Liver (tissue), 9 donors: ENCODE measurements around the gene PPIC. TPM values are rescaled to one million over a fixed set of nuclear protein-coding genes. Genes with fewer than 3 reads are reported as not detected.

Experiments
- DNase-seq: peaks from one replicate; pipeline ENCODE4 v3.0.0-alpha.2; 2017; ENCODE audit warnings: low spot score
- H3K27ac ChIP-seq, 2 donors: one replicate each; pipeline ENCODE4 v1.7.0; 2013; ENCODE audit warnings: inconsistent platforms in 2 of 2, low read length in 2 of 2, control low read depth in 1 of 2, low read depth in 1 of 2, mild to moderate bottlenecking in 1 of 2
- H3K27me3 ChIP-seq, 4 donors: one replicate each; pipeline versions ENCODE4 v1.6.1 to v1.7.0; 2013; ENCODE audit warnings: low read length in 3 of 4, inconsistent platforms in 1 of 4, mild to moderate bottlenecking in 1 of 4, moderate library complexity in 1 of 4; ENCODE audit not compliant: control insufficient read depth in 4 of 4, insufficient read depth in 4 of 4
- H3K36me3 ChIP-seq, 4 donors: one replicate each; pipeline versions ENCODE4 v1.6.1 to v1.7.0; 2013; ENCODE audit warnings: low read length in 3 of 4, mild to moderate bottlenecking in 3 of 4, low read depth in 1 of 4, moderate library complexity in 1 of 4; ENCODE audit not compliant: control insufficient read depth in 4 of 4, insufficient read depth in 3 of 4
- H3K4me1 ChIP-seq, 4 donors: one replicate each; pipeline versions ENCODE4 v1.6.1 to v1.7.0; 2013; ENCODE audit warnings: low read length in 3 of 4, mild to moderate bottlenecking in 3 of 4, moderate library complexity in 1 of 4; ENCODE audit not compliant: control insufficient read depth in 4 of 4, insufficient read depth in 4 of 4
- H3K4me3 ChIP-seq, 3 donors: one replicate each; pipeline versions ENCODE4 v1.6.1 to v1.7.0; 2013; ENCODE audit warnings: low read length in 3 of 3, control low read depth in 1 of 3, low read depth in 1 of 3, mild to moderate bottlenecking in 1 of 3
- H3K9ac ChIP-seq, 2 donors: one replicate each; pipeline ENCODE4 v1.7.0; 2013; ENCODE audit warnings: low read length in 2 of 2, mild to moderate bottlenecking in 2 of 2, moderate library complexity in 2 of 2, control low read depth in 1 of 2, low read depth in 1 of 2
- H3K9me3 ChIP-seq, 4 donors: one replicate each; pipeline versions ENCODE4 v1.6.1 to v1.7.0; 2013; ENCODE audit warnings: low read length in 3 of 4; ENCODE audit not compliant: control insufficient read depth in 4 of 4
- EGR1 ChIP-seq, 2 donors: IDR thresholded peaks; 2 replicates each; pipeline ENCODE4 v1.6.1; 2016 to 2018; ENCODE audit warnings: antibody characterized with exemption in 2 of 2, low read depth in 2 of 2
- FOXA1 ChIP-seq: IDR thresholded peaks from 2 replicates; pipeline ENCODE4 v1.6.1; 2016; ENCODE audit warnings: antibody characterized with exemption
- FOXA2 ChIP-seq: IDR thresholded peaks from 2 replicates; pipeline ENCODE4 v1.6.1; 2016; ENCODE audit warnings: antibody characterized with exemption
- GABPA ChIP-seq, 2 donors: IDR thresholded peaks in 1 of 2; conservative IDR thresholded peaks in 1 of 2; 2 replicates each; pipeline ENCODE4 v1.6.1; 2016; ENCODE audit warnings: antibody characterized with exemption in 2 of 2, mild to moderate bottlenecking in 1 of 2, moderate library complexity in 1 of 2
- HNF4A ChIP-seq, 2 donors: conservative IDR thresholded peaks; 2 replicates each; pipeline ENCODE4 v1.6.1; 2016; ENCODE audit warnings: antibody characterized with exemption in 2 of 2, mild to moderate bottlenecking in 2 of 2
- HNF4G ChIP-seq: IDR thresholded peaks from 2 replicates; pipeline ENCODE4 v1.6.1; 2016; ENCODE audit warnings: antibody characterized with exemption
- JUND ChIP-seq, 2 donors: IDR thresholded peaks; 2 replicates each; pipeline ENCODE4 v1.6.1; 2016; ENCODE audit warnings: antibody characterized with exemption in 2 of 2
- NR2F2 ChIP-seq: IDR thresholded peaks from 2 replicates; pipeline ENCODE4 v1.6.1; 2016; ENCODE audit warnings: antibody characterized with exemption
- RAD21 ChIP-seq, 2 donors: IDR thresholded peaks; 2 replicates each; pipeline ENCODE4 v1.6.1; 2016; ENCODE audit warnings: antibody characterized with exemption in 2 of 2, mild to moderate bottlenecking in 2 of 2
- RXRA ChIP-seq, 2 donors: IDR thresholded peaks; 2 replicates each; pipeline ENCODE4 v1.6.1; 2017 to 2018; ENCODE audit warnings: antibody characterized with exemption in 2 of 2, mild to moderate bottlenecking in 1 of 2
- SP1 ChIP-seq: IDR thresholded peaks from 2 replicates; pipeline ENCODE4 v1.6.1; 2018; ENCODE audit warnings: antibody characterized with exemption, mild to moderate bottlenecking
- TAF1 ChIP-seq: conservative IDR thresholded peaks from 2 replicates; pipeline ENCODE4 v1.6.1; 2016; ENCODE audit warnings: antibody characterized with exemption, mild to moderate bottlenecking
- YY1 ChIP-seq: IDR thresholded peaks from 2 replicates; pipeline ENCODE4 v1.6.1; 2016; ENCODE audit warnings: antibody characterized with exemption, mild to moderate bottlenecking
- whole genome bisulfite sequencing: extraction: QIAGEN DNeasy Blood & Tissue Kit; methylation state at CpG from one replicate; pipeline ENCODE4 v1.1.7; 2013; 5-methylcytosine and 5-hydroxymethylcytosine counted together
- polyA plus RNA-seq, 2 donors: library from polyadenylated mRNA; stranded (reverse) in 1 of 2; unstranded in 1 of 2; fragments of 200-250 nt in 1 of 2; fragments of >200 nt in 1 of 2; fragmentation: Nextera tagmentation in 1 of 2; extraction: Ambion mirVana in 1 of 2; gene quantifications; one replicate each; pipeline versions ENCODE4 v1.2.1 to v1.2.3, GENCODE V29; 2013 to 2015
- total RNA-seq, 2 donors: library from RNA; depleted of rRNA; stranded (reverse); fragments of >200 nt; gene quantifications; one replicate each; pipeline ENCODE4 v1.2.3, GENCODE V29; 2014
- TF ChIP-seq, protein P1 (sequence below): fragments of 150-350 bp; IDR thresholded peaks from 2 replicates; pipeline ENCODE4 v1.5.1; 2017; ENCODE audit warnings: improper control_type of control experiment, low read depth, low read length; ENCODE audit not compliant: missing input control
- TF ChIP-seq, protein P2 (sequence below): IDR thresholded peaks from 2 replicates; pipeline ENCODE4 v1.6.1; 2016; ENCODE audit warnings: antibody characterized with exemption, mild to moderate bottlenecking
- TF ChIP-seq, protein P3 (sequence below): IDR thresholded peaks from 2 replicates; pipeline ENCODE4 v1.6.1; 2016; ENCODE audit warnings: antibody characterized with exemption
- TF ChIP-seq, protein P4 (sequence below): IDR thresholded peaks from 2 replicates; pipeline ENCODE4 v1.6.1; 2016; ENCODE audit warnings: antibody characterized with exemption
- donor health status: healthy.
- donor health status: healthy.
- donor health status: healthy.
- donor health status: healthy.
- donor health status: healthy.

Gene PPIC
- total and polyA plus RNA-seq, 4 donors: 13.3 to 26.3 (median 17.3) TPM

DNA sequence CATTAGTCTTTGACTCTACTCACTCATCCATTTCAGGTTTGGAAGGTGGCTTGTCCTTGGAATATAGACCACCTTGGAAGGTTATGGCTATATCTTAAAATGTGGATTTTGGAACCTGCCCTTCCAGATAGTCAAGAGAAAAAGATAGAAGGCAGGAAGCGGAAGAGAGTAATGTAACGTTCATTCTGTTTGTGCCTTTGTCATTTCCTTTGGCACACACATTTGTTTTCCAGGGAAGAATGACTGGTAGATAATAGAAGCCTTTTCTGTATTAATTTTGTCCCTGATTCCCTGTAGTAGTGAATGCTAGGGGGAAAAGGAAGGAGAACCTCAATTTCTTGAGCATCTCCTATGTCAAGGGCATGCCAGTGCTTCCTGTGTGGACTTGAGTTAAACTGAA is 54.7 kb downstream of the PPIC start:
- Histone ChIP-seq H3K4me3 (no peak overlapping the region), H3K36me3 (no peaks in the 10 kb centered on the region), H3K4me1 (peaks cover 9 to 34% (median 20%) of the 10 kb centered on the region in 4 donors), H3K9ac (no peak overlapping the region), H3K9me3 (no peaks in the 10 kb centered on the region), H3K27me3 (no peaks in the 10 kb centered on the region), H3K27ac (no peak overlapping the region)
- DNase-seq: no peak
- TF ChIP-seq EGR1 (IDR thresholded peaks at IDR 0.05; ENCODE audit: low read depth in 2 of 2) (no peak), HNF4A (conservative IDR thresholded peaks at IDR 0.05) (no peak), NR2F2 (no peak), HNF4G (no peak), TAF1 (no peak), RAD21 (IDR thresholded peaks at IDR 0.05) (no peak), FOXA2 (no peak), FOXA1 (no peak)
- TF ChIP-seq, protein P1, sequence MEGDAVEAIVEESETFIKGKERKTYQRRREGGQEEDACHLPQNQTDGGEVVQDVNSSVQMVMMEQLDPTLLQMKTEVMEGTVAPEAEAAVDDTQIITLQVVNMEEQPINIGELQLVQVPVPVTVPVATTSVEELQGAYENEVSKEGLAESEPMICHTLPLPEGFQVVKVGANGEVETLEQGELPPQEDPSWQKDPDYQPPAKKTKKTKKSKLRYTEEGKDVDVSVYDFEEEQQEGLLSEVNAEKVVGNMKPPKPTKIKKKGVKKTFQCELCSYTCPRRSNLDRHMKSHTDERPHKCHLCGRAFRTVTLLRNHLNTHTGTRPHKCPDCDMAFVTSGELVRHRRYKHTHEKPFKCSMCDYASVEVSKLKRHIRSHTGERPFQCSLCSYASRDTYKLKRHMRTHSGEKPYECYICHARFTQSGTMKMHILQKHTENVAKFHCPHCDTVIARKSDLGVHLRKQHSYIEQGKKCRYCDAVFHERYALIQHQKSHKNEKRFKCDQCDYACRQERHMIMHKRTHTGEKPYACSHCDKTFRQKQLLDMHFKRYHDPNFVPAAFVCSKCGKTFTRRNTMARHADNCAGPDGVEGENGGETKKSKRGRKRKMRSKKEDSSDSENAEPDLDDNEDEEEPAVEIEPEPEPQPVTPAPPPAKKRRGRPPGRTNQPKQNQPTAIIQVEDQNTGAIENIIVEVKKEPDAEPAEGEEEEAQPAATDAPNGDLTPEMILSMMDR: no peak
- TF ChIP-seq, protein P2, sequence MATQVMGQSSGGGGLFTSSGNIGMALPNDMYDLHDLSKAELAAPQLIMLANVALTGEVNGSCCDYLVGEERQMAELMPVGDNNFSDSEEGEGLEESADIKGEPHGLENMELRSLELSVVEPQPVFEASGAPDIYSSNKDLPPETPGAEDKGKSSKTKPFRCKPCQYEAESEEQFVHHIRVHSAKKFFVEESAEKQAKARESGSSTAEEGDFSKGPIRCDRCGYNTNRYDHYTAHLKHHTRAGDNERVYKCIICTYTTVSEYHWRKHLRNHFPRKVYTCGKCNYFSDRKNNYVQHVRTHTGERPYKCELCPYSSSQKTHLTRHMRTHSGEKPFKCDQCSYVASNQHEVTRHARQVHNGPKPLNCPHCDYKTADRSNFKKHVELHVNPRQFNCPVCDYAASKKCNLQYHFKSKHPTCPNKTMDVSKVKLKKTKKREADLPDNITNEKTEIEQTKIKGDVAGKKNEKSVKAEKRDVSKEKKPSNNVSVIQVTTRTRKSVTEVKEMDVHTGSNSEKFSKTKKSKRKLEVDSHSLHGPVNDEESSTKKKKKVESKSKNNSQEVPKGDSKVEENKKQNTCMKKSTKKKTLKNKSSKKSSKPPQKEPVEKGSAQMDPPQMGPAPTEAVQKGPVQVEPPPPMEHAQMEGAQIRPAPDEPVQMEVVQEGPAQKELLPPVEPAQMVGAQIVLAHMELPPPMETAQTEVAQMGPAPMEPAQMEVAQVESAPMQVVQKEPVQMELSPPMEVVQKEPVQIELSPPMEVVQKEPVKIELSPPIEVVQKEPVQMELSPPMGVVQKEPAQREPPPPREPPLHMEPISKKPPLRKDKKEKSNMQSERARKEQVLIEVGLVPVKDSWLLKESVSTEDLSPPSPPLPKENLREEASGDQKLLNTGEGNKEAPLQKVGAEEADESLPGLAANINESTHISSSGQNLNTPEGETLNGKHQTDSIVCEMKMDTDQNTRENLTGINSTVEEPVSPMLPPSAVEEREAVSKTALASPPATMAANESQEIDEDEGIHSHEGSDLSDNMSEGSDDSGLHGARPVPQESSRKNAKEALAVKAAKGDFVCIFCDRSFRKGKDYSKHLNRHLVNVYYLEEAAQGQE: no peak
- TF ChIP-seq, protein P3, sequence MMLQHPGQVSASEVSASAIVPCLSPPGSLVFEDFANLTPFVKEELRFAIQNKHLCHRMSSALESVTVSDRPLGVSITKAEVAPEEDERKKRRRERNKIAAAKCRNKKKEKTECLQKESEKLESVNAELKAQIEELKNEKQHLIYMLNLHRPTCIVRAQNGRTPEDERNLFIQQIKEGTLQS: no peak
- 63% methylated on average over 2 of the region's 2 CpGs for WGBS

DNA sequence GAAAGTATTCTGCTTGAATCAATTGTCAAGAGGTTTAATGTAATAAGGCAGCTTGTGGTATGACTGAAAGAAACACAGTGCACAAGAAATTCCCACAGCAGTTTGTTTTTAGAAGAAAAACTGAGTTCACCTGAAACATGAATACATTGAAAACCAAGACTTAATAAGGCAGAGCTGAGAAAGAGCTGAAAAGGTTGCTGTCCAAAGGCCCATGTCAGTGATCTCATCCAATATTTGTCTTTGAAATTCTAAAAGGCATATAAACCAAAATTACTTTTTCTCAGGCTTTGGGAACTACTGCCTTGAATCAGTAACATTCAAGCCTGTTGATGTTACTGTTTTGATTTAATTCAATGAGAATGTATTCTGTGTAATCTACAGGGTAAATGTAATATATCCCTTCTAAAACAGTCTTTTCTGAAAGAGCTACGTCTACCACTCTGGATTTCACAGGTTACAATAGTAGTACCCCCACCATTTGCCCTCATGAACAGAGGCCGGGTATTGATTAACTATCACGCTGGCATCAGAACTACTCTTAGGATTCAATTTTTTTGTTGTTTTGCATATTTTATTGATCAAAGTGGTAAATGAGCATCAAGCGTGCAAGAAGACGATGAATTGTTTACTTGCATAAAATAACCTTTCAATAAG is 57.8 kb downstream of the PPIC start:
- Histone ChIP-seq H3K4me3 (no peak overlapping the region), H3K36me3 (no peaks in the 10 kb centered on the region), H3K27ac (peak overlapping the region; percentile 77 to 92), H3K27me3 (no peaks in the 10 kb centered on the region), H3K4me1 (peaks cover 9 to 50% (median 27%) of the 10 kb centered on the region in 4 donors), H3K9ac (peak overlapping the region; percentile 48 to 83), H3K9me3 (no peaks in the 10 kb centered on the region)
- no peak for DNase-seq
- TF ChIP-seq TAF1 (no peak), YY1 (peak; percentile 64), HNF4A (conservative IDR thresholded peaks at IDR 0.05) (peak; percentile 21 to 22), FOXA2 (no peak), EGR1 (IDR thresholded peaks at IDR 0.05; ENCODE audit: low read depth in 2 of 2) (no peak), SP1 (no peak), JUND (IDR thresholded peaks at IDR 0.05) (peak in 1 of 2 donors; percentile 47), FOXA1 (no peak), HNF4G (no peak), GABPA (IDR thresholded peaks at IDR 0.05 in 1 of 2, conservative IDR thresholded peaks at IDR 0.05 in 1 of 2) (no peak), RXRA (IDR thresholded peaks at IDR 0.05) (no peak), NR2F2 (no peak)
- TF ChIP-seq, protein P4, sequence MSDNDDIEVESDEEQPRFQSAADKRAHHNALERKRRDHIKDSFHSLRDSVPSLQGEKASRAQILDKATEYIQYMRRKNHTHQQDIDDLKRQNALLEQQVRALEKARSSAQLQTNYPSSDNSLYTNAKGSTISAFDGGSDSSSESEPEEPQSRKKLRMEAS: no peak
- TF ChIP-seq, protein P1: no peak
- TF ChIP-seq, protein P2: peak; percentile 28
- TF ChIP-seq, protein P3: no peak
- WGBS: 34% methylated on average over 5 of the region's 5 CpGs
